Osteocyte (in vitro differentiated cells): ENCODE results near the gene HS3ST6. TPM values are rescaled to one million over a fixed set of nuclear protein-coding genes. Genes with fewer than 3 reads are reported as not detected.
"Not testable (repeated sequence)": the region's sequence is repeated elsewhere in the genome, so short reads cannot be mapped to it uniquely, and the experiment has no call there.

ENCODE experiments used
- DNase-seq: peaks from one replicate; pipeline ENCODE4 v3.0.0; 2021; ENCODE audit warnings: mixed read lengths; ENCODE audit not compliant: unreplicated experiment; ENCODE audit errors: extremely low spot score
- H3K27ac Mint-ChIP-seq: one replicate; pipeline ENCODE4 v1.8.0; 2021; ENCODE audit warnings: mild to moderate bottlenecking, mixed read lengths; ENCODE audit not compliant: unreplicated experiment
- H3K27me3 Mint-ChIP-seq: one replicate; pipeline ENCODE4 v1.8.0; 2021; ENCODE audit warnings: mixed read lengths; ENCODE audit not compliant: unreplicated experiment
- H3K36me3 Mint-ChIP-seq: one replicate; pipeline ENCODE4 v1.8.0; 2021; ENCODE audit warnings: mixed read lengths; ENCODE audit not compliant: unreplicated experiment
- H3K4me1 Mint-ChIP-seq: one replicate; pipeline ENCODE4 v1.8.0; 2021; ENCODE audit warnings: mixed read lengths; ENCODE audit not compliant: unreplicated experiment
- H3K4me3 Mint-ChIP-seq: one replicate; pipeline ENCODE4 v1.8.0; 2021; ENCODE audit warnings: mild to moderate bottlenecking, moderate library complexity, mixed read lengths; ENCODE audit not compliant: unreplicated experiment
- H3K9me3 Mint-ChIP-seq: one replicate; pipeline ENCODE4 v1.8.0; 2021; ENCODE audit warnings: mixed read lengths; ENCODE audit not compliant: unreplicated experiment
- total RNA-seq: library from RNA; stranded (reverse); gene quantifications from 2 replicates; pipeline ENCODE4 v1.2.1, GENCODE V29; 2021
- TF ChIP-seq, protein P1 (sequence below): fragments of 200-600 bp; sonication (generic); IDR thresholded peaks from 2 replicates; pipeline ENCODE4 v1.5.0; 2021; ENCODE audit warnings: antibody characterized with exemption, mild to moderate bottlenecking, moderate library complexity

Gene HS3ST6
- total RNA-seq, 1 donor from 2014 or later, result not detected

DNA sequence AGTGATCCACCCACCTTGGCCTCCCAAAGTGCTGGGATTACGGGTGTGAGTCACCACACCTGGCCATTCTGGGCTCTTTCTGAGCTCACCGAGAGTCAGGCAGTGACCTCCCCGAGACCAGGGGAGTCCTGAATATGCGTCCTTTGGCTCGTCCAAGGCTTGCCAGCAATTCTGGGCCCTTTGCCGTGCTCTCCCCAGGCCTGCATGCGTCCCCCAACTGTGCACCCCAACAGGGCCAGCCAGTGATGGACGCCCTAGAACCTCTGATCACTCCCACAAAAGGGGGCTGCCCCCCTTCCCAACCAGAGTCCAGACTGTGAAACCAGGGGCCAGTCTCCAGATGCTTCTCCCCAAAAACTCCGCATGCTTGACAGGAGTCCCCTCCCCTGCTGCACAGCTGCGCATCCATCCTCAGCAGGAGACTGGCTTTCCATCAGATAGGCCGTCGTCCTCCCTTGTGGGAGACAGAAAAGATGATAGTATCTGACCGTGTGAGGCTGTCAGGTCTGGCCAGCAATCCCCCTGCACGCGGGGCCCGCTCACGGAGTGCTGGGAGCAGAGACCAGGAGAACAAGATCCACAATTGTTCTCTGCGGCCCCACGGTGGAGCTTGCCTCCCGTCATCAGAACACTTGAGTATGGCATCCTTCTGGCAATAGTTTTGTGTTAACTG lies 15.5 kb downstream of the HS3ST6 start:
- Mint-ChIP-seq H3K4me3 (no peak overlapping the region), H3K4me1 (peaks cover 10% of the 10 kb centered on the region), H3K27ac (no peak overlapping the region), H3K9me3 (no peaks in the 10 kb centered on the region), H3K36me3 (no peaks in the 10 kb centered on the region), H3K27me3 (peaks cover 16% of the 10 kb centered on the region)
- TF ChIP-seq, protein P1, sequence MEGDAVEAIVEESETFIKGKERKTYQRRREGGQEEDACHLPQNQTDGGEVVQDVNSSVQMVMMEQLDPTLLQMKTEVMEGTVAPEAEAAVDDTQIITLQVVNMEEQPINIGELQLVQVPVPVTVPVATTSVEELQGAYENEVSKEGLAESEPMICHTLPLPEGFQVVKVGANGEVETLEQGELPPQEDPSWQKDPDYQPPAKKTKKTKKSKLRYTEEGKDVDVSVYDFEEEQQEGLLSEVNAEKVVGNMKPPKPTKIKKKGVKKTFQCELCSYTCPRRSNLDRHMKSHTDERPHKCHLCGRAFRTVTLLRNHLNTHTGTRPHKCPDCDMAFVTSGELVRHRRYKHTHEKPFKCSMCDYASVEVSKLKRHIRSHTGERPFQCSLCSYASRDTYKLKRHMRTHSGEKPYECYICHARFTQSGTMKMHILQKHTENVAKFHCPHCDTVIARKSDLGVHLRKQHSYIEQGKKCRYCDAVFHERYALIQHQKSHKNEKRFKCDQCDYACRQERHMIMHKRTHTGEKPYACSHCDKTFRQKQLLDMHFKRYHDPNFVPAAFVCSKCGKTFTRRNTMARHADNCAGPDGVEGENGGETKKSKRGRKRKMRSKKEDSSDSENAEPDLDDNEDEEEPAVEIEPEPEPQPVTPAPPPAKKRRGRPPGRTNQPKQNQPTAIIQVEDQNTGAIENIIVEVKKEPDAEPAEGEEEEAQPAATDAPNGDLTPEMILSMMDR, result no peak
- no peak for DNase-seq

DNA sequence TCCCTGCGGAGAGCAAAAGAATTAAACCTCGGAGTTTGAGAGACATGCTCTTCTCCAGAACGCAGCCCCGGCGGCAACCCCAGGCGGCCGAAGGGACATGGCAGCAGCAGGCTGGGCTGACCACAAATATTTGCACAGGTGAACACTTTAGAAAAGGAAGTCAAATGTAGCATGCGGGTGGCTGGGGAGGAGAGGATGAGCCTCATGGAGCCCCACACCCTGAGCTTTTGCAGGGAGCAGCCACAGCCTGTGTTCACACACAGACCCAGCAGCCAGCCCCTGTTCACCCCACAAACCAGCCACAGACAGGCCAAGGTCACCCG lies 17.8 kb downstream of the HS3ST6 start:
- Mint-ChIP-seq H3K4me3 (no peak overlapping the region), H3K4me1 (no peaks in the 10 kb centered on the region), H3K27ac (no peak overlapping the region), H3K9me3 (no peaks in the 10 kb centered on the region), H3K27me3 (peaks cover 23% of the 10 kb centered on the region), H3K36me3 (no peaks in the 10 kb centered on the region)
- no peak for DNase-seq
- TF ChIP-seq, protein P1, result no peak

DNA sequence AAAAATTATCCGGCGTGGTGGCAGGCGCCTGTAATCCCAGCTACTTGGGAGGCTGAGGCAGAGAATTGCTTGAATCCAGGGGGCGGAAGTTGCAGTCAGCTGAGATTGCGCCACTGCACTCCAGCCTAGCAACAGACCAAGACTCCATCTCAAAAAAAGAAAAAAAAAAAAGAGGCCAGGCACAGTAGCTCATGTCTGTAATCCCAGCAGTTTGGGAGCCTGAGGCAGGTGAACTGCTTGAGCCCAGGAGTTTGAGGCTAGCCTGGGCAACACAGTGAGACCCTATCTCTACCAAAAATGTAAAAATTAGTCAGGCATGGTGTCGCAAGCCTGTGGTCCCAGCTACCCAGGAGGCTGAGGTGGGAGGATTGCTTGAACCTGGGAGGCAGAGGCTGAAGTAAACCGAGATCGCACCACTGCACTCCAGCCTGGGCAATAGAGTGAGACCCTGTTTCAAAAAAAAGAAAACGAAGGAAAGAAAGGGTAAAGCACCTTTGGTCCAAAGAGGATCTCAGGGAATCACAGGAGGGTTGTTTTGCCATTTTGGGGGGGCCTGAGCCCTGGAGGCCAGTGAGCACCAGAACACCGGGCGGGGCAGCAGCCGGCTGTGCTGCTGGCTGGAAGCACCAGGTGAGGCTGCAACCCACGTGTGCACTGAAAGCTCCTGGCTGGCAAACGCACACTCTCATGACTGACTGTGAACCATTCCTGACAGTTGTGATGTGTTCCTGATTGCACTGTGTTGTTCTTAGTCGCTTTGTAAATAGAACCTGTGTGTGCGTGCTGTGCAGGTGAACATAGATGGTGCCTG lies 18.4 kb downstream of the HS3ST6 start:
- H3K4me3 Mint-ChIP-seq, result no peak overlapping the region
- no peaks in the 10 kb centered on the region for H3K9me3 Mint-ChIP-seq

DNA sequence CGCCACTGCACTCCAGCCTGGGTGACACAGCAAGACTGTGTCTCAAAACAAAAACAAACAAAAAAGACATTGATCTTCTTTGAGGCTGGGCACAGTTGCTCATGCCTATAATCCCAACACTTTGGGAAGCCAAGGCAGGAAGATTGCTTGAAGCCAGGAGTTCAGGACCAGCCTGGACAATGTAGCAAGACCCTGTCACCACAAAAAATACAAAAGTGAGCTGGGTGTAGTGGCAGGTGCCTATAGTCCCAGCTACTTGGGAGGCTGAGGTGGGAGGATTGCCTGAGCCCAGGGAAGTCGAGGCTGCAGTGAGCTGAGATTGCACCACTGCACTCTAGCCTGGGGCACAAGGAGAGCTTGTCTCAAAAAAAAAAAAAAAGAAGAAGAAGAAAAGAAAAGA lies 20.5 kb downstream of the HS3ST6 start:
- H3K27me3 Mint-ChIP-seq, result peaks cover 28% of the 10 kb centered on the region
- not testable (repeated sequence) for DNase-seq, H3K4me3 Mint-ChIP-seq, H3K27ac Mint-ChIP-seq, H3K36me3 Mint-ChIP-seq, H3K4me1 Mint-ChIP-seq, H3K9me3 Mint-ChIP-seq

More for the DNA sequence above, 18.4 kb downstream of the HS3ST6 start:
- Mint-ChIP-seq H3K4me1 (no peaks in the 10 kb centered on the region), H3K36me3 (no peaks in the 10 kb centered on the region), H3K27ac (no peak overlapping the region), H3K27me3 (peaks cover 23% of the 10 kb centered on the region)
- TF ChIP-seq, protein P1, result no peak
- no peak for DNase-seq

DNA sequence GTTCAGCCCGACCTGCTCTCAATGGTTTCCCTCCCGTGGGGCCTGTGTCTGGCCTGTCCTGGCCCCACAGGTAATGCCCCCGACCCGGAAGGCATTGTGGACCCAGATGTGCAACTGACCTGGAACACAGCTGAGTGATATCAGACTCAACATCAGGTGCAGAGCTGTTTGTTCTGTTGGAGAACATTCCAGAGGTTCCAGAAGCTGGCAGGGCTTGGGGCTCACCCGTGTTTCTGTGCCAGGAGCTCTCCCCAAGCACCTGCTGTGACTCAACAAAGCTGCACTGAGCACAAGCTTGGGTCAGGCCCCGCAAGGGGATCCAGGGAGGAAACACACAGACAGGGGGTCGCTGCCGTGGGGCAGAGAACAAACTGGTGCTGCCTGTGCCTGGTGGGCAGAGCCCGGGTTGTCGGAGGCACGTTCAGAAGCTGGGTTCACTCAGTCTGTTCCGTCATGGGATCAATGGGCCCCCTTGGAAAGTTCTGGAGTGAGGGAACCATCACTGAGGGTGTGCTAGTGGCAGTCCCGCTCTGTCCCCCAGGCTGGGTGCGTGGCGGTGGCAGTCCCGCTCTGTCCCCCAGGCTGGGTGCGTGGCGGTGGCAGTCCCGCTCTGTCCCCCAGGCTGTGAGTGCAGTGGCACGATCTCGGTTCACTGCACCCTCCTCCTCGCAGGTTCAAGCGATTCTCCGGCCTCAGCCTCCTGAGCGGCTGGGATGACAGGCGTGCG lies 22.1 kb downstream of the HS3ST6 start:
- Mint-ChIP-seq H3K4me3 (no peak overlapping the region), H3K27ac (no peak overlapping the region), H3K4me1 (no peaks in the 10 kb centered on the region), H3K9me3 (no peaks in the 10 kb centered on the region), H3K36me3 (no peaks in the 10 kb centered on the region), H3K27me3 (peaks cover 27% of the 10 kb centered on the region)
- DNase-seq, result no peak
- TF ChIP-seq, protein P1, result no peak
